Activated naive CD4-positive, alpha-beta T cell treated with anti-CD3 and anti-CD28 coated beads, Interleukin-2, amount 50 U/mL, for 16 hours (primary cell): Measurements from ENCODE around the gene IQGAP1.
"Not testable (repeated sequence)": the region's sequence is repeated elsewhere in the genome, so short reads cannot be mapped to it uniquely, and the experiment has no call there.

ENCODE experiments used
- DNase-seq: peaks from one replicate; pipeline ENCODE4 v3.0.0-alpha.2; 2020

Gene IQGAP1

DNA sequence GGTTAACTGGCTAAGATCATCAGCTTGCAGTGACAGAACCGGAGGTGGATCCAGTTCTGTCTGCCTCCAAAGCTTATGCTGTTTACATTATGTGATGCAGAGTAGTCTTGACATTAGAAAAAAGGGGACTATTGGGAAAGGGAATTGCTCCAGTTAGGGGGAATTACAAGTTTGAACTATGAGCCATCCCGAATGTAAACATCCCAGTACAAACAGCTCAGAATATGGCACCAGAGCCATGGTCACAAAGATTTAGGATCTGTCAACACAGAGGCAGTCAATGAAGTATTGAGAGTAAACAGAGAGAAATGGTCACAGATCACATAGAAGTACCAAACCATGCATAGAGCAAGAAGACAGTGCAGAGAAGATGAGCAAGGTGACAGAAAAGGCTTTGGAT is 101.9 kb downstream of the IQGAP1 start:
- DNase-seq, result no peak

DNA sequence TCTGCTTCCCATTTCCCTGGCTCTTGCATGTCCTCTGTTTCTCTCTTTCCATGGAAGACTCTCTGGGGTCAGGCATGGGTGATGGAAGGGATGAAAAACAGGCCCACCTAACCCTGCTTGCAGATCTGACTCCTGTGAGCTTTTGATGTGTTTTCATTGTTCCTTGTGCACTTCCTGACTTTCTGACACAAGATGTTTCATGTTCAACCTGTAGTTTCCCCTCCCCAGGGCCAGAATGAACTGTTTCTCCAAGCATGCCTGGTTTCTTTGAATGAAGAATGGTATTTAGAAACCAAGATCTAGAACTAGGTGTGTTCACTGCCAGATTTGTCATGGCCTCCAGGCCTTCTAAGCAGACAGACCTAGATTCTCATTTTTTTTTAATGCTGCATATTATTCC is 105.6 kb downstream of the IQGAP1 start:
- no peak for DNase-seq

DNA sequence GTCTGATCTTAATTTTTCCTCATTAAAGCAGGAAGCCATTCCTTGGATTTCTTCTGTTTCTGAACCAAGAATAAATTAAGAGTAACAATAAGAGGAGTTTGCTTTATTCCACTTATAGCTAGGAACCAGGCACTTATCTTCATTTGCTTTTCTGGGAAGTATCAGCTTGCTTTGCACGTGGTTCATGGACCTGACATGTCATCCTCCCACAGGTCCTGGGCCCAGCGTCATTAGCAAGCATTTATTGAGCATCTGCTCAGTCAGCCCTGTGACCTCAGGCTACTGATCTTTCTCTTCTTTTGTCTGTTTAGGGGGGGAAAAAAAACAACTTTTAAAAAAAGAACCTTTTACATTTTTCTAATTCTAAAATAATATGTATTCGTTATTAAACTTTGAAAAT is 107.0 kb downstream of the IQGAP1 start:
- no peak for DNase-seq

DNA sequence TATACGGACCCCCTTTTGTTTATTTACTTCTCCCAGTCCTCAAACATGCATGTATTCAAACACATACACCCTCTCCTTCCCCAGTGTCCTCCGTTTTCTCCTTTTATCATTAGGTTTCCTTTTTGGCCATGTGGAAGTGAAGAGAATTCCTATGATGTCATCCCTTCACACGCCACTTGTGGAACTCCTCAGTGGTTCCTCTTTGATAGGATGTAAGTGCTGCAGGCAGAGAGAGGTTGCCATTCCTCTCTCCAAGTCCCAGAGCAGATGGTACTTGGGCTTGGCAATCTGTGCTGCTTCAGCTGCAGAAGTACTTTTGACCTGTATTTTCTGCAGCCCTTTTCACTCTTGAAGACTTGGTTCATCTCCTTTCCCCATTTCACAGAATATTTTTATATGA is 108.7 kb downstream of the IQGAP1 start:
- no peak for DNase-seq

DNA sequence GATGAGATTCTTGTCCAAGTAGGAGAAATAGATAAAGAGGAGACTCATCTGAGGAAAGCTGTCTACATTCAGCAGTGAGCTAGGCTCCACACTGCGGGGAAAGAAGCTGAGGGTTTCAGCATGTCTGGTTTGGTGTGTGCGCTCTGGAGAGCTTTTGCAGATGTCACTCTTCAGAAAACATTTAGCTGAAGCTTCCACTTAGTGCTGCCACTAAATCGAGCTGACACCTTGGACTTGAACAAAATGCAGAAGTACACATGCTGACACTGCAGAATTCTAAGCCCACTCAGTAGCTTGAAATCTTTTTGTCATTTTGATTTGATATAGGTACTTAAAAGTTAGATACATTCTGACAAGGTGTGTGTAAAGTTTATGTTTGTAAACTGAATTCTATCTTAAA is 109.3 kb downstream of the IQGAP1 start:
- DNase-seq, result no peak

DNA sequence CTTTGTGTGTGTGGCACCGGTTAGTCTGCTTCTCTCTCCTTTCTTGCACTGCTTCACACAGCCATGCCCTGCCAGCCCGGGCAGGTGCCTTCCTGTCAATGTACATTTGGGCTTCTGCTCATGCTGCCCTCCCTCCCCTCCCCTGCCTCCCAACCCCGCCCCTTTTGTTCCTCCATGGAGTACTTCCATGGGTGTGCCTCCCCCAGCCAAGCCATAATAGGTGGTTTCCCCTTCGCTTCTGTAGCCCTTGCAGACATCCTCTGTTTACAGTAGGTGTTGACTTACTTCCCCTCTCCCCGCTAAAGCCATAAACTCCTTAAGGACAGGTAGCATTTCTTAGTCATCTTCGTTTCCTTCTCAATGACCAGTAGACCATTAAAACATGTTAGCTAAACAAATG is 109.9 kb downstream of the IQGAP1 start:
- DNase-seq, result no peak

DNA sequence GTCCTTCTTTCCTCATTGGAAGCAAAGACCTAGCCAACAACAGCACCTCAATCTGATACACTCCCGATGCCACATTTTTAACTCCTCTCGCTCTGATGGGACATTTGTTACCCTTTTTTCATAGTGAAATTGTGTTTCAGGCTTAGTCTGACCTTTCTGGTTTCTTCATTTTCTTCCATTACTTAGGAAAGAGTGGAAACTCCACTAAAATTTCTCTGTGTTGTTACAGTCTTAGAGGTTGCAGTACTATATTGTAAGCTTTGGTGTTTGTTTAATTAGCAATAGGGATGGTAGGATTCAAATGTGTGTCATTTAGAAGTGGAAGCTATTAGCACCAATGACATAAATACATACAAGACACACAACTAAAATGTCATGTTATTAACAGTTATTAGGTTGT is 112.1 kb downstream of the IQGAP1 start:
- no peak for DNase-seq

DNA sequence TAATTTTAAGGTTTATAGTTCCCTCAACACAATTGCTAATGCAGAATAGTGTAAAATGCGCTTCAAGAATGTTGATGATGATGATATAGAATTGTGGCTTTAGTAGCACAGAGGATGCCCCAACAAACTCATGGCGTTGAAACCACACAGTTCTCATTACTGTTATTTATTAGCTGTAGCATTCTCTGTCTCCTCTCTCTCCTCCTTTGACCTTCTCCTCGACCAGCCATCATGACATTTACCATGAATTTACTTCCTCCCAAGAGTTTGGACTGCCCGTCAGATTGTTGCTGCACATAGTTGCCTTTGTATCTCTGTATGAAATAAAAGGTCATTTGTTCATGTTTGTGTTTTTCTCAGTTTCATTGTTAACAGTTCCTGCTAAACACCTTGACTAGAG is 113.9 kb downstream of the IQGAP1 start:
- DNase-seq, result no peak

DNA sequence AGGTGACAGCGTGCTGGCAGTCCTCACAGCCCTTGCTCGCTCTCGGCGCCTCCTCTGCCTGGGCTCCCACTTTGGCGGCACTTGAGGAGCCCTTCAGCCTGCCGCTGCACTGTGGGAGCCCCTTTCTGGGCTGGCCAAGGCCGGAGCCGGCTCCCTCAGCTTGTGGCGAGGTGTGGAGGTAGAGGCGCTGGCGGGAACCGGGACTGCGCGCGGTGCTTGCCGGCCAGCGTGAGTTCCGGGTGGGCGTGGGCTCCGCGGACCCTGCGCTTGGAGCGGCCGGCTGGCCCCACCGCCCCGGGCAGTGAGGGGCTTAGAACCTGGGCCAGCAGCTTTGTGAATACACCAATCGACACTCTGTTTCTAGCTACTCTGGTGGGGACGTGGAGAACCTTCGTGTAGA is 122.7 kb downstream of the IQGAP1 start:
- not testable (repeated sequence) for DNase-seq

DNA sequence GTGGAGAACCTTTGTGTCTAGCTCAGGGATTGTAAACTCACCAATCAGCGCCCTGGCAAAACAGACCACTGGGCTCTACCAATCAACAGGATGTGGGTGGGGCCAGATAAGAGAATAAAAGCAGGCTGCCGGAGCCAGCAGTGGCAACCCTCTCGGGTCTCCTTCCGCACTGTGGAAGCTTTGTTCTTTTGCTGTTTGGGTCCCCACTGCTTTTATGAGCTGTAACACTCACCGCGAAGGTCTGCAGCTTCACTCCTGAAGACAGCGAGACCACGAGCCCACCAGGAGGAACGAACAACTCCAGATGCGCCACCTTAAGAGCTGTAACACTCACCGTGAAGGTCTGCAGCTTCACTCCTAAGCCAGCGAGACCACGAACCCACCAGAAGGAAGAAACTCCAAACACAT is 123.2 kb downstream of the IQGAP1 start:
- peak; percentile 14 for DNase-seq

DNA sequence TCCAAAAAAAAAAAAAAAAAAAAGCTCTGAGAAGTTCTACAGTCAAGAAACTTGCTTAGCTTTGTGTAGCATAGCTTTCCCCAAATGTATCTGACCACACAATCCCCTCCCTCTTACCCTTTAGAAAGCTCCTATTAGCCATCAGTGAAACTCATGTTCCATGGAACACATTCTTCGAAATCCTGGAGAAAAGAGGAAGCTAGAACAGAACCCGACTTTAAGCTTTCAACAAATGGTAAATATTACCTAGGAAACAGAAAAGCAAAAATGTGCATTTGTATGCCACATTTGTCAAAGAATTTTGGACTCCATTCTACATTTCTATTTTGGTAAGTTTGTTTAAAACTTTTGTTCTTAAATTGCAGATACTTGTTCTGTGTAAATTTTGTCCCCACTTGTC is 124.2 kb downstream of the IQGAP1 start:
- DNase-seq, result no peak

DNA sequence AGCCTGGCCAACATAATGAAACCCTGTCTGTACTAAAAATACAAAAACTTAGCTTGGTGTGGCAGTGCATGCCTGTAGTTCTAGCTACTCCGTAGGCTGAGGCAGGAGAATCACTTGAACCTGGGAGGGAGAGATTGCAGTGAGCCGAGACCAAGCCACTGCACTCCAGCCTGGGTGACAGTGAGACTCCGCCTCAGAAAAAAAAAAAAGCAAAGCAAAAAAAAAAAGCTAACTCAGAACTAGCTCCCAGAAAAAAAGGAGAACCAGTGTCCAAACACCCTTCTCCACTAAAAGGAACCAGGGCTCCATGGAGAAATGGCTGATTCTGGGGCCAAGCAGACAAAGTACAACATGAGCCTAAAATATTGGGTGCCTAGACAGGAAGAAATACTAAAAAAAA is 124.9 kb downstream of the IQGAP1 start:
- no peak for DNase-seq

DNA sequence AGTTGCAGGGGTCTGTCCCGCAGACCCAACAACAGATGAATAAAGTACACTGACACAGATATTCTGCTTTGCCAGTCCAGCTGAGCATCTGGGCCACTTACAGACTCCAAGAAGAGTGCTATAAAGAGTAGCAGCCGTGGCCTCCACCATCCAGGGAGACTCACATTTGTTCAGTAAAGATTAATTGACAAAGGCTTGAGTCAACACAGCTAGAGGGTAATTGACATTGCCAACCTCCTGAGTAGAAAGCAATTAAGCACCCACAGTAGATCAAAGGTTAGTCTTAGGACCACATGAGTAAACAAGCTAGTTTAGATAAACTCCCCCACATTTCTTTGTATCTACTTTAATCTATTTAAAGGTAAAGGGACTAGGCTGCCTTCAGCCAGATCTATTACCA is 125.4 kb downstream of the IQGAP1 start:
- no peak for DNase-seq

DNA sequence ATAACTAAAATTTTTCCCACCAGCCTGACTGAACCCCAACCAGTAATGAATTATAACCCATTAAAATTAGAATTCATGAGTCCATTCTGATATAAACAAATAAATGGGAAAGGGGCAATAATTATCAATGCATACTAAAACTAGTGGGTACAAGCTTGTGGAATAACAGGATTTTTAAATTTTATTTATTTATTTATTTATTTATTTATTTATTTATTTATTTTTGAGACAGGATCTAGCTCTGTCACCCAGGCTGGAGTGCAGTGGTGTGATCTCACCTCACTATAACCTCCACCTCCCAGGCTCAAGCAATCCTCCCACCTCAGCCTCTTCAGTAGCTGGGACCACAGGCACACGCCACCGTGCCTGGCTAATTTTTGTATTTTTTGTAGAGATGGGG is 125.9 kb downstream of the IQGAP1 start:
- DNase-seq, result not testable (repeated sequence)

DNA sequence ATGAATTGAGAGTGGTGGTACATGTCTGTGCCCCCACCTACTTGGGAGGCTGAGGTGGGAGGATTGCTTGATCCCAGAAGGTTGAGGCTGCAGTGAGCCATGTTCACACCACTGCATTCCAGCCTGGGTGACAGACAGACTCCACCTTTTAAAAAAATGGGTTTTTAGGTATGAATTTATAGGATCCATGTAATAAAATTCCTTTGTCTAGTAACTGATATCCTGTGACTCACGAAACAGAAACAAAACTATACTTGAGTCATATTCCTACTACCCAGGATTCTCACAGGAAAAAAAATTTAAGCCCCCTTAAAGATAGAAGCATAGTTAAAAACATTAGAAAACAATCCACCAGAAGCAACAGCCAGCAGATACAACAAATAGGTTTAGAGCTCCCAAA is 131.6 kb downstream of the IQGAP1 start:
- DNase-seq, result no peak

DNA sequence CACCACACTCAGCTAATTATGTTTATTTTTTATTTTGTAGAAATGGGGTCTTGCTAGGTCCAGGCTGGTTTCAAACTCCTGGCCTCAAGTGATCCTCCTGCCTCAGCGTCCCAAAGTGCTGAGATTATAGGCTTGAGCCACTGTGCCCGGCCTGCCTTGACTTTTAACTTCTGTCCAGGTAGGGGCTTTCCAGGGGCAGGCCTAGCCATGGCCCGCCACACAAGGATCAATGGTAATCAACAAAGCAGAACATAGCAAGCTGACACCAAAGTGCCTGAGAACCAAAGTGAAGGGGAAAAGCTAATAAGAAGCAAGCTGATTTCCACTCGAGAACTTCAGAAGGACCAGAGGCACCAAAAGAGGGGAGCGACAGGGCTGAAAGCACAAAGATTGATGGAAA is 132.3 kb downstream of the IQGAP1 start:
- DNase-seq, result no peak

DNA sequence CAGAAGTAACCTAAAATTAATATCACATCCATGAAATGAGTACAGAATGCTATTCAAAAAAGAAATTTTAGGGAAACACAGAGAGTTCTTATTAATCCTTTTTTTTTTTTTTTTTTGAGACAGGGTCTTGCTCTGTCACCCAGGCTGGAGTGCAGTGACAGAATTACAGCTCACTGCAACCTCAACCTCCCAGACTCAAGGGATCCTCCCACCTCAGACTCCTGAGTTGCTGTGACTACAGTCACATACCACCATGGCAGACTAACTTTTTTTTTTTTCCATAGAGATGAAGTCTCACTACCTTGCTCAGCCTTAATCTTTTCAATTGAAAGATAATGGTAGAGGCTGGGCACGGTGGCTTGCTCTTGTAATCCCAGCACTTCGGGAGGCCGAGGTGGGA is 135.3 kb downstream of the IQGAP1 start:
- no peak for DNase-seq

DNA sequence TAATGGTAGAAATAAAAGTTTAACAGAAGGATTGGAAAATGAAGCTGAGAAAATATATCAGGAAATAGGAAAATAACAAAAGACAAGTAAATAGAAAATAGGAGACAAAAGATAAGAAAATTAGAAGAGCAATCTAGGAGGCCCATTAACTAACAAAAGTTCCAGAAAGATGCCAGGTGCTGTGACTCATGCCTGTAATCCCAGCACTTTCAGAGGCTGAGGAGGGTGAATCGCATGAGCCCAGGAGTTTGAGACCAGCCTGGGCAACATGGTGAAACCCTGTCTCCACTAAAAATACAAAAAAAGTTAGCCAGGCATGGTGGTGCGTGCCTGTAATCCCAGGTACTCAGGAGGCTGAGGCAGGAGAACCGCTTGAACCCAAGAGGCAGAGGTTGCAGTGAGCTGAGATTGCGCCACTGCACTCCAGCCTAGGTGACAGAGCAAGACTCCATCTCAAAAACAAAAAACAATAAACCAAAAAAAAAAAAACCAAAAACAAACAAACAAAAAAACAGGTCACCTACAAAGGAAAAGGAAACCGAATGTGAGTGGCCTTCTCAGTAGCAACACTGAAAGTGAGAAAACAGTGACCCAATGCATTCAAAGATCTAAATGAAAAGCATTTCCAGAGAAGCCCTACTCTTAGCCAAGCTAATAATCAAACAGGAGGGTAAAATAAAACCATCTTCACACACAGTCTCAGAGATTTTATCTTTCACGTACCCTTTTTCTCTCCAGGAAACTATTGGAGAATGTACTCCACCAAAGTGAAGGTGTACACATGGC is 136.2 kb downstream of the IQGAP1 start:
- DNase-seq, result not testable (repeated sequence)

DNA sequence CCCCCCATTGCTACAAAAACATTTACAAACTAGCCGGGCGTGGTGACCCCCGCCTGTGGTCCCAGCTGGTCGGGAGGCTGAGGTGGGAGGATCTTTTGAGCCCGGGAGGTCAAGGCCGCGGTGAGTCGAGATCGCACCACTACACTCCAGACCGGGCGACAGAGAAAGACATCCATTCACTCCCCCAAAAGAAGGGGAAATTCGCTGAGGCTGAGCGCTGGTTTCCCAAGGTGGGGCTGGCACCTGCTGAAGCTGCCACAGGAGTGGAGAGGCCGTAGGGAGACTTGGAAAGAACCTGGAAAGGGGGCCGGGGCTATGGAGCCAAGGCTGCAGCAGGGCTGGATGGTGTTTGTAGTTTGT is 140.9 kb downstream of the IQGAP1 start:
- DNase-seq, result no peak

DNA sequence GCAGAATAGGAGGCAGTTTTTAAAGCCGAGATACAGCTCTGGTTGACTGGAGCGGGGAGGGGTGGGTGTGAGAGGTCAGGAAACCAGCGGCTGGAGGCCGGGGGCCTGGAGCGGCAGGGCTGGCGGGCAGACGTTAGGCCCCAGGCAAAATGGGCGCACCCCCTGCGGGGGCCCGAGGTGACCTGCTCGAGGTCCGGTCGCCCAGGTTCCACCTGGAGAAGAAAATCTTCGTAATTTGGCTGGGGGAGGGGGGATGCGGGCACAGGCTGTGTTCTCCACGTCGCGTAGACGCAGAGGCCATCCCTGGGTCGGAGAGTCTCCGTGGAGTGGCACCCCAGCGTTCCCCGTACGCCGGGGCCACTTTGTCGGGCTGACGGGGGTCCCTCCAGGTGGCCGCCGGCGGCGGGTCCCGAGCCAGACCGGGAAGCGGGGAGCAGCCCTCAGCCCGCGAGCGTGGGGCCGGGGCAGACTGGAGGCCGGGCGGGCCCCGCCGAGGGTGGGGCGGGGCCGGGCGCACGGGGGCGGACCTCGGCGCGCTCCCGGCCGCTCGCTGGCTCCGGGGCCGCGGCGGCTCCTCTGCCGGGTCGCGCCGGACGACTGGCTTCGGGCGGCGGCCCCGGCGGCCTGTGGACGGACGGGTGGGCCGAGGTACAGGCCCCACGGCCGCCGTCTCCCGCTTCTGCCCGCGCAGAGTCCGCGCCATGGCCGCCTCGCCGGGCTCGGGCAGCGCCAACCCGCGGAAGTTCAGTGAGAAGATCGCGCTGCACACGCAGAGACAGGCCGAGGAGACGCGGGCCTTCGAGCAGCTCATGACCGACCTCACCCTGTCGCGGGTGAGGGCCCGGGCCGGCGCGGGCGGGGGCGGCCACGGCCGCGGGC is 141.6 kb downstream of the IQGAP1 start, which contains the start of gene CRTC3:
CRTC3 (plus strand) TSS at position 553 of the 879 bp plus-strand sequence; CDS start at position 702, 149 bp downstream.
- peak; percentile 61 for DNase-seq

DNA sequence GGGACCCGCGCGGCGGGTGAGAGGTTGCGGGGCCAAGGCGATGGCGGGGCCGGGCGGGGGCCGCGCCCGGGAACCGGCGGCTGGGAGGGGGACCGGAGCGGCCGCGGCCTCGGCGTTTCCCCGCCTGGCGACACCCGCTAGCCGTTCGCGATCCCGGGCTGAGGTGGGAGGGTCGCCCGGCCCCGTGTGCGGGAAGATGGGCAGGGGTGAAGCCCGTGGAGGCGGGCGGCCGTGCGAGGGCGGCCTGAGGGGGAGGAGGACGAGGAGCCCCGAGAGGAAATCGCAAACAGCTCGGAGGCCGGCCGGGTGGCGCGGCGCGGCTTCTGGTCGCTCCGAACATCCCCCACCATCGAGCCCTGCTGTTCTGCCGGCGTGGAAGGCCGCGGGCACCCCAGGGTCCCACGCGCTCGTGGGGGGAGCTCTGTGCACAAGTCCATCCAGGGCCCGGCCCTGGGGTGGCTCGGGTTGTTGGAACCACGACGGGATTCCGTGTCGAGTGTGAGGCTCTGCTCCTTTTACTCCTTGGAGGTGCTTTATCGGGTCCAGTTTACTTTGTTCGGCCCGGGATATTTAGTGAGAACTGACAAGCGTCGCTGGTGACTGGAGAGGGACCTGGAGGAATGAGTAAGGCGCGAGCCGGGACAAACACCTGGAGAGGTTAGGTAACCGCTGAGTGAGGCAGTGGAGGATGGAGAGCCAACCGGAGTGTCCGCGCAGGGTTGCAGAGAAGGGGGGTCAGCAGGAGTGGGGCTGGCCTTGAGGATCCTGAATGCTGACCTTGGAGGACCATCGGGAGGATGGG is 142.4 kb downstream of the IQGAP1 start:
- DNase-seq, result peak; percentile 52

DNA sequence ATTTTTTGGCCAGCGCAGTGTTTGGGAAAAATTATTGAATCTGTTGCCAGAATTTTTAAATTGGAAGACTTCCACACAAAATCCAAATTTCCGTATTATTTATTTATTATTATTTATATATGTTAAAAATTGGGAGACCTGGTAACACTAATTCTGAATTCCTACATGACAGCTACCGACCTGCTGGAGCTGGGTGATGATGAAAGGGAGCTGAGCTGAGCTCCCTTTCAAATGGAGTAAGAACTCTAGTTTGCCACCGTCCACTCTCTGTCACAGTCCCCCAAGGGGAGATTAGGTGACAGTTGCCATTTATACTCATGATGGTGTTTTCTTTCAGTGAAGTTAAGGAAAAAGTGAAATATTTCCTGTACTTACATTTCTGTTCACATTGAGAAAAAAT is 143.1 kb downstream of the IQGAP1 start:
- no peak for DNase-seq

DNA sequence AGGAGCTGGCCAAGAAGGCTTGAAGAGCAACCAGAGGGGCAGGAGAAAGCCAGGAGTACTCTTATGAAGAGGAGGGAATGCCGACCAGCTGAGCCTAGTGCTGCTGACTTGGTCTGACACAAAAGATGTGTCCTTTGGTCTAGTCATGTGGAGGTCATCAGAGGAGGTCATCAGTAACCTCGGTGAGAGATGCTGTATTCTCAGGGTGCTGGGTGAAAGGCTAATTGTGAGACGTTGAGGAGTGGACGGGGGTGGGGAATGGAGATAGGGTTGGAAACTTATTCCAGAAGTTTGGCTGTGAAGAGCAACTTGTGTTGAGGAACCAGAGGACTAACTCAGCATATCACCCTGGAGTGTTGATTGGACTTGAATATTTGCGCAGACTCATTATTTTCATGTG is 147.2 kb downstream of the IQGAP1 start:
- no peak for DNase-seq
